NCI-H1436 treated with DMSO at 0.1 percent for 48 hours (cell line): Measurements from ENCODE around the gene DCST1.
A peak's percentile ranks its signal among the peaks of the same experiment; 100 is the strongest.

Experiments
- DNase-seq: peaks from one replicate; lab custom pipeline; 2025; lab: John Stamatoyannopoulos, UW

Gene DCST1

DNA sequence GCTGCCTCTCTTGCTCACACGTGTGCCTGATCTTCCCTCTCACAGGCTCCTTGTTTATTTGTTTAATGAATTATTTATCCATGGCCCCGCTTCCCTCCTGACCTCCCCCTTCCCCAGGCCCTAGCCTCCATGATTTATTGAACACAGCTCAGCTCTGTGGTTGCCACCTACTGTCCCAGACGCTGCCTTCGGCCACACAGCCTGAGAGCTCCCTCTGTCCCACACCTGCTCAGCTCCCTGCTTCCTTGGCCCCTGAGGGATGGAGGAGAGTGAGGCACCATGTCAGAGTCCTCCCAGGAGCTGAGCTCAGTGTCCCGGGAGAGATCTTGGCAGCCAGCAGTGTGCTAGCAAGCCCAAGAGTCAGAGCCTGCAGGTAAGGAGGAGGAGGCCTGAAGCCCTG is 41.9 kb downstream of the DCST1 start:
- DNase-seq = no peak

DNA sequence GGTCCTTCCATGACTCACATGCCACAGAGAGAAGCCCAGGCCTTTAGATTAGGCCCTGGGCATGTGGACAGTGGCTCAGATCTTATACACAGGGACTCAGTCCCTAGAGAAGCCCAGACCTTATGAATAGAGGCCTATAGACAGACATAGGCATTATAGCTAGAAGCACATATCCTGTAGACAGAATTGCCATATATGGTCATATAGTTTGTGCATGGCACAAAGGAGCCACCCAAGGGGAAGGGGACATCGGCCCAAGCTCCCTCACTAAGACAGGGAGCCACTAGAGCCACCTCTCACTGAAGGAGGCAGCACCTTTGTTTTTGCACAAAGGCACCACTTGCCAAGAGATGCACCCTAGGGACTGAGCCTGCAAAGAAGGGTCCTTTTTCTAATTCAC is 42.7 kb downstream of the DCST1 start:
- no peak for DNase-seq

DNA sequence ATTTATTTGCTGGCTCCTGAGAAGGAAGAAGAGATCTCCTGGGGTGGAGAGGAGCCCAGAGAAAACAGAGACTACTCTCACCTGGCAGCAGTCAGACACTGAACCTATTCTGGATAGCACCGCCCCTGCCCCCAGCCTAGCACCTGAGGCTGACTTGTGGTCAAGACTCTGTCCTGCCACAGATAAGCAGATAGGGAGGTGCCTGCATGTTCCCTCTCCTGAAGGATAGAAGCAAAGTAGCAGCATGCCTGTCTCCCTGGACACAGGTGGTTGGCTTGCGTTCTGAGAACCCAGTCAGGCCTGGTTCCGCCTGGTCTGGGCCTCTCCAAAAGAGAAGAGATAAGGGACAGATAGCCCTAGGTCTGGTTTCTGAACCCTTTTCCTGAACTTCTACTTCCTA is 43.7 kb downstream of the DCST1 start:
- DNase-seq = no peak

DNA sequence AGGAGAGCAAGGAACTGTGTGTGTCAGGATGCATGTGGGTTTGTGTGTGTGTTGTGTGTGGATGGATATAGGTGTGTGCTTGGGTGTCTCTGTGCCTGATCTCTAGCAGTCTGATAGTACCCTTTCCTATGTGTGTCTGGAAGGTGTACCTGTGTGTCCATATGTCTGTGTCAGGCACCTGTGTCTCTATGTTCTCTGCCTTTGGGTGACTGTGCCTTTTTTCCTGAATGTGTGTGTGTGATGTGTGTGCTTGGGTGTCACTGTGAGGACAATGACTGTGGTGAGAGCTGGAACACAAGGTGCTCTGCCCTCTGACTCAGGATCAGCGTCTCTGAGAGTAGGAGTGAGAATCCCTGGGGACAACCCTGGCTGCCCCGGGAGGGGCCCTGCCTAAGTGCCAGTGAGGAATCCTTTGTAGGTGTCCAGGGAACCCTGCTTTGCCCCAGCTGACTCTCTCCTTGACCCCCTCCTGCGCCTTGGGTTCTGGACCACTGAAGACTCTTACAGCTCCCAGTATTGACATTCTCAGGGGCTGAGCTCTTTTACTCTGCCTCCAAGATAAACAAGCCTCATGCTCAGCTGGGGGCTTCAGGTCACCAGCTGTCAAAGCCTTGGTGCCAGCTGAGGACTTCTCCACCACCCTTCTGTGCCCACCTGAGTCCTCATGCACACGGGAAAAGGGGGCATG is 44.3 kb downstream of the DCST1 start:
- no peak for DNase-seq

DNA sequence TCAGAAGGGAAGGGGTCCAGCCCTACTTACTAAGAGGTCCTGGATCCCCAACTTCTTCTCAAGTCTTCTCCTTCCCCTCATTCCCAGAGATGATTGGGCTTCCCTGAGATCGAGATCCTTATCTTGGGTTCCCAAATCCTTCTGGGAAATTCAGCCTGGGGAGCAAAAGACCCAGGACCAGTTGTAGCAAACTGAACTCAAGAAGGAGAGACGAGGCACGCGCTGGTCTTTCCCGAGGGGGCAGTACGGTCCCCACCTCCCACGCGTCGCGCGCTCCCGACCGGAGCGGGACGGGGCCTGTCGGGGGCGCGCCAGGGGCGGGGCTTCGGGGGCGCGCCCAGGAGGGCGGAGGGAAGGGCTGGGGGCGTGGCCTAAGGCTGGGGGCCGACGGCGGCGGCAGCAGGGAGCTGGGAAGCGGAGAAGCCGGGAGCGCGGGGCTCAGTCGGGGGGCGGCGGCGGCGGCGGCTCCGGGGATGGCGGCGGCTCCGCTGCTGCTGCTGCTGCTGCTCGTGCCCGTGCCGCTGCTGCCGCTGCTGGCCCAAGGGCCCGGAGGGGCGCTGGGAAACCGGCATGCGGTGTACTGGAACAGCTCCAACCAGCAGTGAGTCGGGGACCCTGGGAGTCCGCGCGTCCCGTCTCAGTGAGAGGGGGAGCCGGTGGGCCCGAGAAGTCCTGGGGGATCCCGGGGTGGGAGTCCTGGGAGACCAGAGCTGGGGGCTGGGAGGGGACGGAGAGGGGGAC is 45.0 kb downstream of the DCST1 start, which contains the start of gene EFNA3:
Gene EFNA3 (plus strand): TSS at position 369 of the 741 bp plus-strand sequence. CDS start 105 bp downstream, at position 474.
- no peak for DNase-seq

DNA sequence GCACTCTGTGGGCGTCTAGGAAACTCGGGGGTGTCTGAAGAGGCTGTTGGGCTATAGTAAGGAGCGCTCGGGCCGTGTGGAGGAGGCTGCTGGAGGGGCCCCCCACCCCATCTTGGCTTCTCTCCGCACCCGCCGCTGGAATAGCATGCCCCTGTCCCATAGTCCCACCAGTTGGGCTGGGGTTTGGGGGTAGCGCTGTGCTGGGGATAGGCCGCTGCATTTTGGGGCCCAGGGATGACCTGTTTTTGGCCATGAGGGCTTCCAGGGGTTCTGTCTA is 45.5 kb downstream of the DCST1 start:
- DNase-seq = no peak

DNA sequence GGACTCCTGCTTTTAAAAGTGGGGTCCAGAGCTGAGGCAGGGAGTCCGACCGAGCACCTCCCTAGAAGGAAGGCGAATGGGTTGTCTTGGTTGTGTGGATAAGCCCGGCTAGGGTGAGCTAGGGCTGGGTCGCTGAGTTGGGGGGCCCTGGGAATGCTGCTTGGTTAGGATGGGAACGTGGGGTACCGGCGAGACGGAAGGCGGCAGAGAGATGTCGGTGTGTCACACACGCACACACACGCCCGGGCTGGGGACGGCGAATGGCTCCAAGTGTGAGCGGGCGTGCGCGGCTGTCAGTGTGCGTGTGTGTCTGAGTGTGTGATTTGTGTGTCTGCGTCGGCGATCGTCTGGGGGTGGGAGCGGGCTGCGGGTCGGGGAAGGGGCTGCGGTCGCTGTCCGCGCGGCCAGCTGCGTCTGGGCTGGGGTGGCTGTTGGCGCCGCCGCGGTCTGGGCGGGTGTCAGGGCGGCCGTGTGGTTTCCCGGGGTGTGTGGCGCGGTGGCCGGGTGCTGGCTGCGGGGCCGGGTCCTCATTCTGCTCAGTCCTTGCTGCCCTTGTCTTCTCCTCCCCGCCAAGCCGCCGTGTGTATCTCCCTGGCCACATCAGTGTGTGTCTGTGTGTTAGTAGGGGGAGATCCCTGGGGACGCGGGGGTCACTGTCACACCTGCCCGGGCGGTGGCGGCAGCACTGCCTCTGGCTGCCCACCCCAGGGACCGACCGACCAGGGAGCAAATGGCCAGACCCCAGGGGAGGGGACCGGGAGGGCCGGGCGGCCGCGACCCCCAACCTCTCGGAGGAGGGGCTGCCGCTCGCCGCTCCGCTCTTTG is 46.1 kb downstream of the DCST1 start:
- DNase-seq = no peak

DNA sequence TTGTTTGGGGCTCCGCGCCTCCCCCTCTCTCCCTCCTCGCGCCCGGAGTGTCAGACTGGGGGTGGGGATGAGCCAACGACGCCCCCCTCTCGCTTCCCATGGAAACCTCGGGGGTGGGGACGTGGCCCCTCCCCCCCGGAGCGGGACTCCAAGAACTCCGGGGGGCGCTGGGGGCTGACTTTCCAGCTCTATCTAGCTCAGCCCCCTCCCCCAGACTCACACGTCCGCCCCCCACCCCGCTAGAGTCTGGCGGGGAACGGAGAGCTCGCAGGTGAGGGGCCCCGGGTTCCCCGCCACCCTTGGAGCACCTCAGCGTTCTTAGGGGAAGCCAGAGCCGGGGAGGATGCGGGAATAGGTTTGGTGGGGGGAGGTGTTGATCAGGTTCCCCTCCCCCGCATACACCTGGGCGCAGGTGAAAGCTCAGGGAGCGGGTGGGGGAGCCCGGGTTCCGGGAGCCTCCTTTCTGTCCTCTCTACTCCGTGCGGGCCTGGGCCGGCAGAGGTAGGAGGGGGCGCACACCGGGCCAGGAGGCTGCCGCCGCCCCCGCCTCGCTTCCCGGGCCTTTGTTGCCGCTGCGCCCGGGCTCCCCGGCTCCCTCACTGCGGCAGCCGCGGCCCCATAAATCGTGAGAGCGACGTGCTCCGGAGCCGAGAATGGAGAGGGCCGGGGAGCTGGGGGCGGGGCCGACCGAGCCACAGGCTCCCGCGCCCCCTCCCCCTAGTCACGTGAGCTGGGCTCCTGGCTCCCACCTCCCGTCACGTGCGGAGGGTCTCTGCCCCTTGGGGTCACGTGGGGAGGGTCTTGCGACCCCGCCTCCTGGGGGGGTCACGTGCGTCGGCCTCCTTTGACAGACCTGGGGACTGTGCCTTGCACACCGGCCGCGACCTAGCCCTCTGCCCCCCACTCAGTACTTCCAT is 46.9 kb downstream of the DCST1 start:
- DNase-seq = no peak

DNA sequence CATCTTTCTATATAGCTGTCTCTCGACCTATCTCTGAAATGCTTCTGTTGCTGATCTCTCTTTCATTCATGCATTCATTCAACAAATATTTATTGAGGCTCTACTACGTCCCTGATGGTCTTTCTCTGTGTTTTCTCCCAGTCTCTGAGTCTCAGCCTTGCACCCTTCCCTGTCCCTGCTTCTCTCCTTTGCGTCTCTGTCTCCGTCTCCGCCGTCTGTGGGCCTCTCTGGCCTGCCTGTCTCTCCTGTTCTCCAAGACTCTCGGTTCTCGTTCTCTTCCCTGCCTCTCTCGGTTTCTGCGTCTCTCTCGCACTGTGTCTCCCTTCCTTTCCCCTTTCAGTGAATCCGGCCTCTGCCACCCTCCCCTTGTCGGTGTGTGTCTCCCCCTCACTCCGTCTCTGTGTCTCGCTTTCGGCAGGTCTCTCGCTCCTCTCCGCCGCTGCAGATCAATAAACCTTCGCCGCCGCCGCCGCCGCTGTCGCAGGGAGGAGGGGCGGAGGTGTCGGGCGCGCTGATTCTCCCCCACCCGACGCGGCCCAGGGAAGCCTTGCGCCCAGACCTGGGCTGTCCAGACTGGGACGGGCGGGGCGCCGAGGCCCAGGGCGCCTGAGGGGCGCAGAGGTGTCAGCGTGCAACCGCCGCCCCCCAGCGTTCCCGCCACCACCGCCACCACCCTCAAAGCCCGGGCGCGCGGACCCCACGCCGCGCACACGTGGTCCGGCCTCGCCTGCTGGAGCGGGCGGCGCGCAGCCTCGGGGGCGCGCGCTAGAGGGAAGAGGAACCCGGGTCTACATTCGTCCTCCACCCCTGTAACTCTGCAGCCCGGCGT is 48.1 kb downstream of the DCST1 start:
- DNase-seq = no peak

DNA sequence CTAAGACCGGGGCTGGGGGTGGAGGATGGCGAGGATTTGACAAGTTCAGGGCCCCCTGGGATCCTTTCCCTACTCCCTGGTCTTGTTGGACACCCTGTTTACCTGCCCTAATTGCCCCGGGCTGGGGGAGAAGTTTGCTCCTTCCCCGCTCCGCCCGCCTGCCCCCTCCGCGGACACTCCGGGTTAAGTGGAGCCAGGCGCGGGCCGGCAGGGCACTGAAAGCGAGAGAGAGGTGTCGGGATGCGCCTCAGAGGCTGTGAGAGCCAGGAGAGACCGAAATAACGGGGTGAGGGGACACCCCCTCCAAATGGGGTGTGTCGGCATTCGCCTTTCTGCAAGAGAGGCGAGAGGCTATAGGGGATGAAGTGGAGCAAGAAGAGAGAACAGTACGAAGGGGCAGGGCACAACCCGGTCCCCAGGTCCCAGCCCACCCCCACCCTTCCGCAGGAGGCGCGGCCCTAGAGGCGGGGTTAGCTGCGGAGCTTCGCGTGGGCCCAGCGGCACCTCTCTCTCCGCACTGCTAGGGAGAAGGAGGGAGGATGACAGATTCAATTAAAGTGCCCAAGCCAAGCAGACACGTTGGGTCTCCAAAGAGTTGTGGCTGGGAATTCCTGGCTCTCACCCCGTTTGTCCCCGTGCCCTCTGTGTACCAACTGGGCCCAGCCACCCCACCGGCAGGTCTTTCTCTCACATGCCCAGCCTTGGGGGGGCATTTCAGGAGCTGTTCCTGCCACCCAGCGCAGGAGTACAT is 48.9 kb downstream of the DCST1 start:
- no peak for DNase-seq

DNA sequence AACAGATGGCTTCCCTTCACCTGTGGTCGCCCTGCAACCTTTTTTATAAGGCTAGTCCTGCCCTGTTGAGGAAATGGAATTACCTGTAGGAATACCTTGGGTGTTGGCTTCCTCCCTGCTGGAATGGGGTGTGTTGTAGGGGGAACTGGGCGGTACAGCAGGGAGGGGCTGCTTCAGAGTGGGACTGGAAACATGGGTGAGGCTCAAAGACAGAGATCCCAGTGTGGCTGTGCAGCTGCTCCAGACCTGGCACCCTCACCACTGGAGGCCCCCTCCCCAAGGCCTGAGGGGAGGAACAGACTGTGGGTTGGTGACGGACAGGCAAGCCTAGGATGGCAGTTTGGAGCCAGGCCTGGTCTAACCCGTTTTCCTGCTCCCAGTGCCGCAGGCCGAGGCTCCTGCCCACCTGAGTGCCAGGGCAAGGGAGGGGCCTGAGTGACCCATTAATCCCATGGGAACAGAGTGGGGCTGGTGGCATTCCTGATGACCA is 49.5 kb downstream of the DCST1 start:
- DNase-seq = no peak

DNA sequence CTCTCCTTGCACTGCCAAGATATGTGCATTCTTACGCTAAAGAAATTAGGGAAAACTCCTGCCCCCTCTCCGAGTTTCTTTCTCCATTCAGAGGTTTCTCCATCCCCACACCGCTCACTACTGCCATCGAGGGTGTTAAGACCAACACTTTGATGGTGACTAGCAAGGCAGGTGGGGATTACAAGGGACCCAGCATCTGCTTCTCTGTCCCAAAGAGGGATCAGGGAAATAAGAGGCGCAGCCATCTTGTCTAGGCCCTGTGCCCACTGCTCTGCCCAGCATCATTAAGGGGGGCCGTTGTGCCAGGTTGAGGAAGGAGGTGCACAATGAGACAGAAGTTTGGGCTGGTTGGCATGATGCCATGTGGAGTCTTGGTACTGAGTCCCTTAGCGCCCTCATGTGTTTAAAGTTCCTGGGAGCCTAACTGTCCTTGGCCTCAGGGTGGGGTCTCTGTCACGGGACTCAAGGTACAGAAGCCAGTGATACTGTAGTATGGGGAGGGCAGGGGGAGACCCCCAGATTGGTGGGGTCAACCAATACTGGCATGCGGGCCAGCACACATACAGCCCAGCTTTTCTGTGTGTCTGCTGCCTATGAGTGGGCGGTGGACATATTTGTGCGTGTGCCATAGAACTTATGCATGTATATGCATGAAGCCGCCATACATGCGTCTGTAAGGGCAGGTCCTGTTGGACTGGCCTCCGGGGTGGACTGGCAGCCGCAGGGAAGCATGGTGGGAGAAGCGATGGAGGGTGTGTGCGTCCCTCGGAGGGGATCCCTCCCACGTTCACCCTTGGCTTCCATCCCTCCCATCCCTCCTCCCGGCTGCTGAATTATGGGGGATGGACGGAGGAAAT is 50.5 kb downstream of the DCST1 start:
- no peak for DNase-seq

DNA sequence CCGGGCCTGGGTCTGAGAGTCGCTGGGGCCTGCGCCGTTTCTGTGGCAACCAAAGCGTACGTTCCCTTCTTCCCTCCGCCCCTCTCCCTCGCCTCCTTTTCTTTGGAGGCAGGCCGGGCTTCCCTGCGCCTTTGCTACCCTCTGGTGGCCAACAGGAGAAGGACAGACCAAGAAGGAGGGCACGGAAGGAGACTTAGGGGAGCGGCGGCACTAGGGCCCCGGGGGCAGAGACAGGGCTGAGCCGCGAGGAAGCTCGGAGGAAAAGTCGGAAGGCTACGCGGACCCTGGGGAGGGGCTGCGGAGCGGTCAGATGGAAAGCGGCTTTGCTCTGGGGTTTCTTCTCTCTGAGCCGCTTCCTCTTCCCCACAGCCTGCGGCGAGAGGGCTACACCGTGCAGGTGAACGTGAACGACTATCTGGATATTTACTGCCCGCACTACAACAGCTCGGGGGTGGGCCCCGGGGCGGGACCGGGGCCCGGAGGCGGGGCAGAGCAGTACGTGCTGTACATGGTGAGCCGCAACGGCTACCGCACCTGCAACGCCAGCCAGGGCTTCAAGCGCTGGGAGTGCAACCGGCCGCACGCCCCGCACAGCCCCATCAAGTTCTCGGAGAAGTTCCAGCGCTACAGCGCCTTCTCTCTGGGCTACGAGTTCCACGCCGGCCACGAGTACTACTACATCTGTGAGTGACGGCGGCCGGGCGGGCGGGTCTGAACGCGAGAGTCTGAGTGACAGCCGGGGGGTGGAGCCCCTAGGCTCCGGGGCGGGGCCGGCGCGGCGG is 51.3 kb downstream of the DCST1 start:
- peak; percentile 76 for DNase-seq

DNA sequence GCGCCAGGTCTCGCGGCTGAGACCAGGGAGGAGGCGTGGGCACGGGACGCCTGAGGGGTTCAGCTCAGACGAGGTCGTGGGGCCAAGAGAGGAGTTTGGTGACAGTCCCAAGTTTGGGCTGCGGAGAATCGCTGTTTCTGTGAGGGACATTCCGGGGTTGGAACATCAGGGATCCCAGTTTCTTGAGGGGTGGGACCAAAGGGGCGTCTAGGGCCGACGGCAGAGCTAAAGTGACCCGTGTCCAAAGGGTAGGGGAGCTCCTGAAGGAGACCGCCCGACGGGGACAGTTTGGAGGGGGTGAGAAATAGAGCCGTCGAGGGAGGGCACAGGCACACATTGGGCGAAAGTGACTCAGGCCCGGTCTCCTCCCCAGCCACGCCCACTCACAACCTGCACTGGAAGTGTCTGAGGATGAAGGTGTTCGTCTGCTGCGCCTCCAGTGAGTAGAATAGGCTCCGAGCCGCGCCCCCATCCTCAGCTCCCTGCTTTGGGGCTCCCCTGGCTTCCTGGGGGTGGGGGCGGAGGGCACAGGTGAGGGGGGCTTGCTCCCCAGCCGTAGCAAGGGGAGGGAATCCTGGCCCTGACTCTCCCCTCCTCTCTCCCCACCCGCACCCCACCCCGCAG is 52.0 kb downstream of the DCST1 start:
- DNase-seq = no peak

DNA sequence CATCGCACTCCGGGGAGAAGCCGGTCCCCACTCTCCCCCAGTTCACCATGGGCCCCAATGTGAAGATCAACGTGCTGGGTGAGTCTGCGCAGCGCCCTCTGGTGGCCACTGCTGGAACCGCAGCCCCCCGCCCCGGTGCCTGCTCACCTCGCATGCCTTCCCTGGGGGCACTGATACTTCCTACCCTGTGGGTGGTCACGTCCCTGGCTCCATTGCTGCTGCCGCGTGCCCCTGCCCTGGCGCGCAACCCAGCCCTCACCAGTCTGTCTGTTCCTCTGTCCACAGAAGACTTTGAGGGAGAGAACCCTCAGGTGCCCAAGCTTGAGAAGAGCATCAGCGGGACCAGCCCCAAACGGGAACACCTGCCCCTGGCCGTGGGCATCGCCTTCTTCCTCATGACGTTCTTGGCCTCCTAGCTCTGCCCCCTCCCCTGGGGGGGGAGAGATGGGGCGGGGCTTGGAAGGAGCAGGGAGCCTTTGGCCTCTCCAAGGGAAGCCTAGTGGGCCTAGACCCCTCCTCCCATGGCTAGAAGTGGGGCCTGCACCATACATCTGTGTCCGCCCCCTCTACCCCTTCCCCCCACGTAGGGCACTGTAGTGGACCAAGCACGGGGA is 52.6 kb downstream of the DCST1 start:
- DNase-seq = no peak

DNA sequence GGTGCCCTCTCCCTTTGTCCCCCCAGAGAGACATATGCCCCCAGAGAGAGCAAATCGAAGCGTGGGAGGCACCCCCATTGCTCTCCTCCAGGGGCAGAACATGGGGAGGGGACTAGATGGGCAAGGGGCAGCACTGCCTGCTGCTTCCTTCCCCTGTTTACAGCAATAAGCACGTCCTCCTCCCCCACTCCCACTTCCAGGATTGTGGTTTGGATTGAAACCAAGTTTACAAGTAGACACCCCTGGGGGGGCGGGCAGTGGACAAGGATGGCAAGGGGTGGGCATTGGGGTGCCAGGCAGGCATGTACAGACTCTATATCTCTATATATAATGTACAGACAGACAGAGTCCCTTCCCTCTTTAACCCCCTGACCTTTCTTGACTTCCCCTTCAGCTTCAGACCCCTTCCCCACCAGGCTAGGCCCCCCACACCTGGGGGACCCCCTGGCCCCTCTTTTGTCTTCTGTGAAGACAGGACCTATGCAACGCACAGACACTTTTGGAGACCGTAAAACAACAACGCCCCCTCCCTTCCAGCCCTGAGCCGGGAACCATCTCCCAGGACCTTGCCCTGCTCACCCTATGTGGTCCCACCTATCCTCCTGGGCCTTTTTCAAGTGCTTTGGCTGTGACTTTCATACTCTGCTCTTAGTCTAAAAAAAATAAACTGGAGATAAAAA is 53.4 kb downstream of the DCST1 start:
- DNase-seq = no peak
